Esophagus muscularis mucosa (tissue), 4 donors: Measurements from ENCODE around the gene AK5.

Source experiments
- EP300 ChIP-seq: sonication (generic); formaldehyde crosslinking; IDR thresholded peaks from one replicate; pipeline ENCODE4 v1.6.1; 2017; ENCODE audit warnings: antibody characterized with exemption
- POLR2A ChIP-seq: fragments of 450-650 bp; IDR thresholded peaks from one replicate; pipeline ENCODE4 v1.6.1; 2017; ENCODE audit warnings: antibody characterized with exemption, moderate library complexity, mild to moderate bottlenecking, low read depth
- TF ChIP-seq, protein P1 (sequence below), 3 experiments: fragments of 200-600 bp in 2 of 3; fragments of 450-650 bp in 1 of 3; sonication (generic) in 2 of 3; IDR thresholded peaks; one replicate each; pipeline ENCODE4 v1.5.1; 2017 to 2019; ENCODE audit warnings: antibody characterized with exemption in 3 of 3, mild to moderate bottlenecking in 2 of 3, moderate library complexity in 1 of 3

- TF ChIP-seq EP300 (no peak), POLR2A (no peak)
- TF ChIP-seq, protein P1, sequence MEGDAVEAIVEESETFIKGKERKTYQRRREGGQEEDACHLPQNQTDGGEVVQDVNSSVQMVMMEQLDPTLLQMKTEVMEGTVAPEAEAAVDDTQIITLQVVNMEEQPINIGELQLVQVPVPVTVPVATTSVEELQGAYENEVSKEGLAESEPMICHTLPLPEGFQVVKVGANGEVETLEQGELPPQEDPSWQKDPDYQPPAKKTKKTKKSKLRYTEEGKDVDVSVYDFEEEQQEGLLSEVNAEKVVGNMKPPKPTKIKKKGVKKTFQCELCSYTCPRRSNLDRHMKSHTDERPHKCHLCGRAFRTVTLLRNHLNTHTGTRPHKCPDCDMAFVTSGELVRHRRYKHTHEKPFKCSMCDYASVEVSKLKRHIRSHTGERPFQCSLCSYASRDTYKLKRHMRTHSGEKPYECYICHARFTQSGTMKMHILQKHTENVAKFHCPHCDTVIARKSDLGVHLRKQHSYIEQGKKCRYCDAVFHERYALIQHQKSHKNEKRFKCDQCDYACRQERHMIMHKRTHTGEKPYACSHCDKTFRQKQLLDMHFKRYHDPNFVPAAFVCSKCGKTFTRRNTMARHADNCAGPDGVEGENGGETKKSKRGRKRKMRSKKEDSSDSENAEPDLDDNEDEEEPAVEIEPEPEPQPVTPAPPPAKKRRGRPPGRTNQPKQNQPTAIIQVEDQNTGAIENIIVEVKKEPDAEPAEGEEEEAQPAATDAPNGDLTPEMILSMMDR (IDR thresholded peaks at IDR 0.05): no peak
These were observed 301.1 kb downstream of the AK5 start for GRCh38 chr1:77582905-77583304.
